GM19438 (cell line): Measurements from ENCODE around the gene MUSTN1.

Source experiments
- ATAC-seq: cut with Tn5 transposase; IDR thresholded peaks from one replicate; pipeline ENCODE4 v1.9.1; 2021; ENCODE audit warnings: low read depth; ENCODE audit not compliant: unreplicated experiment

MUSTN1 gene

DNA sequence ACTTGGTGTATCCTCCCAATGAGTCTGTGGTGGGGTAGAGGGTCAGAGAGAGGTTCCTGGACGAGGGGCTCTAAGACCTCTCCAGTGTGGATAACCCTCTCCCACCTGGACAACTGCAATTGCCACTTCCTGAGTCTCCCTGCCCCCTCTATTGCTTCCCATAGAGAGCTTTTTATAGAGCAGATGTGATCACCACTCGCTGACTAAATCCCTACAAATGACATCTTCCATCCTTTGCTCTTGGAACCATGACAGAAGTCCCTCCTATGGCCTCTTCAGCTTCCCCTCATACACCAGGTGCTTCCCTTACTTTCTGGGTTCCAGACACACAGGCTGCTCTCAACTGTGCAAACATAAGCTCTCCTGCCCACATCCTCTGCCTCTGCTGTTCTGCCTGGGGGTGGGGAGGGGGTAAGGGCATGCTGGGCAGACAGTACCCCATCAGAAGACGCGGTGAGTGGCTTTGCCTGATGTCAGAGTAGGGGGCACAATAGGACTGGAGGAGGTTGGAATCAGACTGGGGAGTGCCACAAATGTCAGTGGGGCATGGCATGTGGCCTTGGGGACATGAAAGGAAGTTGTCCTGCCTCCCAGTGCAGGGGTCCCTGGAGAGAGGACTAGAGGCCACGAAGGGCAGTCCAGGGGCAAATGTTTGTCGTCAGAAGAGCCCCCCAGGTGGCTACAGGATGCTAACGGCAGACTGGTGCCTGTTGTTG, 25.0 kb downstream of the MUSTN1 start:
- no peak for ATAC-seq

- no peak for ATAC-seq
These were observed 25.7 kb downstream of the MUSTN1 start for GRCh38 chr3:52809149-52809548.

DNA sequence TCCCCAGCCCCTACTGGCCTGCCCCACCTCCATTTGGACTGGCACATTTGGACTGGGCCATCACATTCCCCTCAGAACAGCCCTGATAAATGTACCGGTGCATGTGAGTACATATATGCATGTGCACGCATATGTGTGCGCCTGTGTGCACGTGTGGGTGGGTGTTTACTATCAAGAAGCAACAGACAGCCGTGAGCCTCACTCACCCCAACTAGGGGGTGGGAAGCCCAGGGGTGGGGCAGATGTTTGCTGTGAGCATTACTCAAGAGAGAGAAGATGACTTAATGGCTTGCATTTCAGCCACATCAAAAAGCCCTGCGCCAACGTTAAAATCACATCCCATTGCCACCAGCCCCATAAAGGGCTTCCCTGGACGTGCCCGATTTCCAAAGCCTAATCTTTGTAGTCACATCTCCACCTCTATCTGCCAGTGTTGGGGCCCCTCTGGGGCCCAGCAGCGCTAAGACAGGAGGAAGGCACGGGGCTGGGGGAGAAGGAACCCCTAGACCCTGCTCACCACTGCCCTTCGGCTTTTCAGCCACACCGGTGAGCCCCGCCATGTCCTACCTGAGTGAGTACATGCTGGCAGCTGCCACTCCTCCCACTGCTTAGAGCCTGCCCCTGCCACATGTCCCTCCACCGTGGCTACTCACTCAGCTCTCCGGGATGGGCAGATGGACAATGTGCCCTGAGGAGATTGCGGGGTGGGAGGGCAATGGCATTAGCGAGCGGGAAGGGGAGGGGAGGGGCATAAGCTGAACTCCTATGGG, 29.4 kb downstream of the MUSTN1 start:
- no peak for ATAC-seq

- no peak for ATAC-seq
These were observed 33.0 kb downstream of the MUSTN1 start for GRCh38 chr3:52801839-52802238.

DNA sequence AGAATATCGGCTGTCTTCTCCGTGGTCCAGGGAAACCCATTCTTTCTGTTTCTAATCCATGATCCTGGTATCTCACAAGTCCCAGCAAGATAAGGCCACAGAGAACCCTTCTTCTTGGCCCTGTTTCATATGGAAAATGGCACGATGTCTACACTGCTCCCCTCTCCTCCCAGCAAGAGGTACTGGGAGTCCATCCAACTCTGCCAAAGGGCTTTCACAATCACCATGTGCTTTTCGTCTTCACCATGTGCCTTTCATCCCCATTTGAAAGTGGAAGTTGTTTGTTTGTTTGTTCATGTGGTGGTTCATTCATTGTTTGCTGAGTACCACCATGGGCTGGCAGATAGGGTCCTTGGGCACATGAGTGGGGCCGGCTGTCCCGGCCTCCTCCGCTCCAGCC, 34.7 kb downstream of the MUSTN1 start:
- ATAC-seq = no peak

DNA sequence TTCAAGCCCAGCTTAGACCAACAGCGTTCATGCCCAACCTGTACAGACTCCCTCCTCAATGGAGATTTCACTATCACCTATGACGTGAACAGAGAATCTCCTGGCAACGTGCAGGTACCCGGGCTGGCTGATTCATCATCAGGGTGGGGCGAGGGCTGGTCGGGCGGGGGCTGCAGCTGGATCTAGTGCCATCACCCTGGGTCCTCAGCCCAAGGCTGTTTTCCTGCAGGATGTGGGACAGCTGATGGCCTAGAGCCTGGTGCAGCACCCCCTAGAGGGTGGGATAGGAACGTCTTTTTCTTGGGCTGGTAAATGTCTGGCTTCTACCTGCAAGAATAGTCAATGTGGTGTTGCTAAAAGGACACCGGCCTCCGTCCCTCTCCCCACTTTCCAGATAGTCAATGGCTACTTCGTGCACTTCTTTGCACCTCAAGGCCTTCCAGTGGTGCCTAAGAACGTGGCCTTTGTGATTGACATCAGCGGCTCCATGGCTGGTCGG, 35.8 kb downstream of the MUSTN1 start:
- no peak for ATAC-seq

DNA sequence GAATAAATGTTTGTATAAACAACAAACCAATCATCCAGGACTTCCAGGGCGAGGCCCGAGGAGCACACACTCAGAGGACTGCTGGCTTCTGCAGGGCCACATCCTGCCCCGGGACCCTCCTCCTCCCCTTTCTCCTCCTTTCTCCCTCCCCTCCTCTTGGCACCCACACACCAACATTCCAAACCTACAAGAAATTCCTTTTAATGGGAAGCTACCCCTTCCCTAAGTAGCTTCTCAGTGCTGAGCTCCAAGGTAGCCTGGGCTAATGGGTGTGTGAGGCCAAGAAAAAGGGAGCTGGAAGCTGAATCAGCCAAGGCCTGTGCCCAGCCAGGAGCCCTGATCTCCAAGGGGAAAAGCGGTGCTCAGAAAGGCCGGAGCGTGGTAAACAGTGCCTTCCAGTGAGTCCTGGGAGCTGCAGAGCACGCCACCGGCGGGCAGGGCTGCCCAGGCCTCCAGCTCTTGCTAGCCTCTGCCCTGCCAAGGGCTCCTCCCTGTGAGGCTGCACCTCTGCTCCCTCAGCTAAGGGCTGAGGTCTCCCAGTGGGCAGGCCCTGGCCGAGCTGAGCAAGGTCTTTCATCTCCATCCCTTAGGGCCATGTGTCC, 36.3 kb downstream of the MUSTN1 start:
- ATAC-seq = no peak

GRCh38 chr3:52796411-52796810, 38.4 kb downstream of the MUSTN1 start:
- no peak for ATAC-seq

- no peak for ATAC-seq
These were observed 39.4 kb downstream of the MUSTN1 start for GRCh38 chr3:52795298-52795900.

DNA sequence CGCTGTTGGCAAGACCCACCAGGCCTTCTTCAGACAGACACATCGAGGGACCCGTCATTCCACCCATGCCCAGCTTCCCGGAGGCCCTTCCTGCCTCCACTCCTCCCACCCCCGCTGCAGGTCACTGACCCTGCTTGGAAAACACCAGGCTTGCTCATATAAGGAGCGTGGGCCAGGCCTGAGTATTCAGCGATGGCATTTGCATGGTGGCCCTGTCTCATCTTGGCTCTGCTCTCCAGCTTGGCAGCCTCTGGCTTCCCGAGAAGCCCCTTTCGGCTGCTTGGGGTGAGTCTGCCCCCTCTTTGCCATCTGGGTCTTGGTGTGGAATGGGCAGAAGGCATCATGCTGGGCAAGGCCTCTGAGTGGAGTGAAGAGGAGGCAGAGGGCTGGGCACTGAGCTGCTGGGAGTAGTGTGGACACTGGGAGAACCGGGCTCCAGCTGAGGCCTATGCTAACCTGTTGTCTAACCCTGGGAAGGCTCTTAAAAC, 40.2 kb downstream of the MUSTN1 start, which contains the start of gene ITIH3:
Gene ITIH3 (plus strand): TSS at position 185 of the 488 bp plus-strand sequence. CDS start 8 bp downstream, at position 193.
- ATAC-seq = no peak

GRCh38 chr3:52793702-52794611, 40.9 kb downstream of the MUSTN1 start:
- ATAC-seq = no peak

DNA sequence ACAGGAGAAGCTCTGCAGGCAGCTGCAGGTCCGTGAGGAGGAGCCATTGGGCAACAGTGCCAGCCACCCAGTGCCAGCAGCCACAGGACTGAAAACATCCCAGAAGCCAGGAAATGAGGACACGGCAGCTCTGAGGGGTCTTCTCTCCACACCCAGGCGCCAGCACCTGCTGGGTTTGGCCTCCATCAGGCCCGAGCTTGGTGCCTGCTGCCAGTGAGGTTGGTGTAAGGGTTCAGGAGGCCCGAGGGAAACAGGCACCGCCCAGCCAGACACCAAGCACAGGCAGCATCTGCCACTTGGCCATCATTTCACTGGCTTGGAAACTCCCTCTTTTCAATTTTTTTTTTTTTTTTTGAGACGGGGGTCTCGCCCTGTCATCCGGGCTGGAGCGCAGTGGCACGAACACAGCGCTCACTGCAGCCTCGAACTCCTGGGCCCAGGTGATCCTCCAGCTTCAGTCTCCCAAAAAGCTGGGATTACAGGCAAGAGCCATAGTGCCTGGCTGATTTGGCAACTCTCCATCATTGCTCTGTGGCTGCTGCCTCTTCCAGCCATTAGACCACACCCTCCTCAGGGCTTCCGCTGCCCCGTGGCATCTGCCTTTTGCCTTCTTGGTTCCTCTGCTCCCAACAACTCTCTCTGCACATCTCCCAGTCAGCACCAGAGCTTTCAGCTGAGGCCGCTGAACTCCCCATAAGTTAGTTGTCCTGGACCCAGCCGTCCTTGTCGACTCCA, 41.7 kb downstream of the MUSTN1 start:
- ATAC-seq = no peak

- ATAC-seq = no peak
These were observed 42.4 kb downstream of the MUSTN1 start for GRCh38 chr3:52792413-52792812.

- ATAC-seq = no peak
These were observed 42.9 kb downstream of the MUSTN1 start for GRCh38 chr3:52791928-52792327.

DNA sequence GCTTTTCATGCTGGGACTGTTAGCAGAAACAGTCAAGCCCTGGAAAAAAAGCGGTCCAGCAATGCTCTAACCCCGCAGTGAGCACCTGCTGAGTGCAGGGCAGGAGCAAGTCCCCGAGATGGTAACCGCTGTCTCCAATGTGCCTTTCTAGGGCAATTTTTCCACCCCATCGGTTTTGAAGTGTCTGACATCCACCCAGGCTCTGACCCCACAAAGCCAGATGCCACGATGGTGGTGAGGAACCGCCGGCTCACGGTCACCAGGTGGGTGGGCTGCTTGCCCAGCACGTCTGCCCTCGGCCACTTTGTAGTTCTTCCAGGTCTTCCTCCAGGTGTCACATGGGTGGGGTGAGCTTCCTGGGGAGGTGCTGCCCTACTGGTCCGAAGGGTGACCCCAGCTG, 43.5 kb downstream of the MUSTN1 start:
- no peak for ATAC-seq

DNA sequence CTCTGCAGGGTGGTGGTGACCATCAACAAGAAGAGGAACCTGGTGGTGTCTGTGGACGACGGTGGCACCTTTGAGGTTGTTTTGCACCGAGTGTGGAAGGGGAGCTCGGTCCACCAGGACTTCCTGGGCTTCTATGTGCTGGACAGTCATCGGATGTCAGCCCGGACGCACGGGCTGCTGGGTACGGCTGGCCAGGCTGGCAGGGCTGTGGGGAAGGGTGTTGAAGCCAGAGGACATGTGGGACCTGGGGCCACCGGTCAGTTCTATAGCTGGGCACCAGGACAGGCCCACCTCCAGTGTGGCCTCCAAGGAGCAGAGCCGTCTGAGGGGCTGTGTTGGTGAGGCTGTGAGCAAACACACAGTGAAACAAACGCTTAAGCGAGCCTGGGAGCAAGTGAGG, 44.1 kb downstream of the MUSTN1 start:
- ATAC-seq = no peak

GRCh38 chr3:52790337-52790736, 44.5 kb downstream of the MUSTN1 start:
- no peak for ATAC-seq

DNA sequence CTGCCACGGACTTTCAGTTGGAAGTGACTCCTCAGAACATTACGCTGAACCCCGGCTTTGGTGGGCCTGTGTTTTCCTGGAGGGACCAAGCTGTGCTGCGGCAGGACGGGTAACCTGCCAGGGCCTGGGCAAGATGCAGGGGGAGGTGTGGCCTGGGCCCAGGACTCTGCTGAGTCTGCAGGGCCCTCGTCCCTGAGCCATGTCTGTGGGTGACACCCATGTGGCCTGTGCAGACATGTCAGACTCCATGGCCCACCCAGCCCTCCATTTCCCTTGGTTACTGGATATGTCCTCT, 45.1 kb downstream of the MUSTN1 start:
- ATAC-seq = no peak
